Nephron (organoid): Measurements from ENCODE around the gene AQR.

Experiments
- H3K27ac Mint-ChIP-seq, 3 experiments: 2 replicates each; pipeline ENCODE4 v1.8.0; 2020; ENCODE audit warnings: mixed read lengths in 3 of 3, mild to moderate bottlenecking in 2 of 3, moderate library complexity in 1 of 3
- H3K27me3 Mint-ChIP-seq: 2 replicates; pipeline ENCODE4 v1.8.0; 2021; ENCODE audit warnings: low read depth, mild to moderate bottlenecking, moderate library complexity, mixed read lengths
- H3K36me3 Mint-ChIP-seq: 2 replicates; pipeline ENCODE4 v1.8.0; 2020; ENCODE audit warnings: low read depth, mixed read lengths
- H3K4me1 Mint-ChIP-seq: 2 replicates; pipeline ENCODE4 v1.8.0; 2020; ENCODE audit warnings: mixed read lengths
- H3K4me3 Mint-ChIP-seq, 3 experiments: 2 replicates each; pipeline ENCODE4 v1.8.0; 2020; ENCODE audit warnings: mild to moderate bottlenecking in 3 of 3, mixed read lengths in 3 of 3, moderate library complexity in 2 of 3
- H3K9me3 Mint-ChIP-seq: 2 replicates; pipeline ENCODE4 v1.8.0; 2020; ENCODE audit warnings: mixed read lengths
- TF ChIP-seq, protein P1 (sequence below), 3 experiments: fragments of 200-600 bp; sonication (generic); IDR thresholded peaks; one replicate each; pipeline ENCODE4 v1.5.0; 2021; ENCODE audit warnings: antibody characterized with exemption in 3 of 3; ENCODE audit not compliant: unreplicated experiment in 3 of 3

The AQR gene

DNA sequence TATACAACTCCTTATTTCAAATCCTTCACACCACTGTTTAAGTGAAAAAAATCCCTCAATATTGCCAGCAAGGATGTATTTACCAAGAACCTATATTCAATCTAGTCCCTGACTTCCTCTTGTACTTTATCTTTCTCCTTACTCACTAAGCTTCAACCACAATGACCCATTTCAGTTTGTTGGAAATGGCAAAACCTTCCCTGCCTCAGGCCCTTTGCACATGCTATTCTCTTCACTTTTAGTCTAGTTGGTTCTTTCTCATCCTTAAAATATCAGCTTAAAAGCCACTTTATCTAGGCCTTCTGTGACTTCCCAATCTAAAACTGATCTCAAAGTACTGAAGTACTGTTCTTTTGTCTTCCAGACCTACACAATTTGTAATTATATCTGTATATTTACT, 92.9 kb downstream of the AQR start:
- no peaks in the 10 kb centered on the region for H3K9me3 Mint-ChIP-seq
- no peaks in the 10 kb centered on the region for H3K4me1 Mint-ChIP-seq
- no peak overlapping the region for H3K27ac Mint-ChIP-seq
- peaks cover 76% of the 10 kb centered on the region for H3K36me3 Mint-ChIP-seq
- no peaks in the 10 kb centered on the region for H3K27me3 Mint-ChIP-seq
- no peak overlapping the region for H3K4me3 Mint-ChIP-seq
- TF ChIP-seq, protein P1, sequence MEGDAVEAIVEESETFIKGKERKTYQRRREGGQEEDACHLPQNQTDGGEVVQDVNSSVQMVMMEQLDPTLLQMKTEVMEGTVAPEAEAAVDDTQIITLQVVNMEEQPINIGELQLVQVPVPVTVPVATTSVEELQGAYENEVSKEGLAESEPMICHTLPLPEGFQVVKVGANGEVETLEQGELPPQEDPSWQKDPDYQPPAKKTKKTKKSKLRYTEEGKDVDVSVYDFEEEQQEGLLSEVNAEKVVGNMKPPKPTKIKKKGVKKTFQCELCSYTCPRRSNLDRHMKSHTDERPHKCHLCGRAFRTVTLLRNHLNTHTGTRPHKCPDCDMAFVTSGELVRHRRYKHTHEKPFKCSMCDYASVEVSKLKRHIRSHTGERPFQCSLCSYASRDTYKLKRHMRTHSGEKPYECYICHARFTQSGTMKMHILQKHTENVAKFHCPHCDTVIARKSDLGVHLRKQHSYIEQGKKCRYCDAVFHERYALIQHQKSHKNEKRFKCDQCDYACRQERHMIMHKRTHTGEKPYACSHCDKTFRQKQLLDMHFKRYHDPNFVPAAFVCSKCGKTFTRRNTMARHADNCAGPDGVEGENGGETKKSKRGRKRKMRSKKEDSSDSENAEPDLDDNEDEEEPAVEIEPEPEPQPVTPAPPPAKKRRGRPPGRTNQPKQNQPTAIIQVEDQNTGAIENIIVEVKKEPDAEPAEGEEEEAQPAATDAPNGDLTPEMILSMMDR (IDR thresholded peaks at IDR 0.05; ENCODE audit: unreplicated experiment in 3 of 3), result no peak

DNA sequence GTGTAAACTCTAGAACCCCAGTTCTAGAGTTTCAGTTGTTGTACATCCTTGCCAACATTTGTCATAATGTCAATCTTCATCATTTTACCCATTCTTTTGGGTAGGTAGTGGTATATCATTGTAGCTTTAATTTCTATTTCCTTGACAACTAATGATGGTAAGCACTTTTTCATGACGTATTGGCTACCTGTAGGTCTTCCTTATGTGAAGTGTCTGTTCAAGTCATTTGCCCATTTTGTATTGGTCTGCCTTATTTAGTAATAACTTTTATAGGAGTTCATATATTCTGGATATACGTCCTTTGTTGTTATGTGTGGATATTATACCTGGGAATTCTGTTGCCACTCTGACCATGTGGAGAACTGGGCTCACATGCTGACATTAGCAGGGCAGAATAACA, 100.4 kb downstream of the AQR start:
- Mint-ChIP-seq H3K36me3 (peaks cover 82% of the 10 kb centered on the region), H3K27ac (no peak overlapping the region), H3K4me1 (no peaks in the 10 kb centered on the region), H3K27me3 (no peaks in the 10 kb centered on the region), H3K9me3 (peaks cover 18% of the 10 kb centered on the region), H3K4me3 (no peak overlapping the region)
- TF ChIP-seq, protein P1 (IDR thresholded peaks at IDR 0.05; ENCODE audit: unreplicated experiment in 3 of 3), result no peak

DNA sequence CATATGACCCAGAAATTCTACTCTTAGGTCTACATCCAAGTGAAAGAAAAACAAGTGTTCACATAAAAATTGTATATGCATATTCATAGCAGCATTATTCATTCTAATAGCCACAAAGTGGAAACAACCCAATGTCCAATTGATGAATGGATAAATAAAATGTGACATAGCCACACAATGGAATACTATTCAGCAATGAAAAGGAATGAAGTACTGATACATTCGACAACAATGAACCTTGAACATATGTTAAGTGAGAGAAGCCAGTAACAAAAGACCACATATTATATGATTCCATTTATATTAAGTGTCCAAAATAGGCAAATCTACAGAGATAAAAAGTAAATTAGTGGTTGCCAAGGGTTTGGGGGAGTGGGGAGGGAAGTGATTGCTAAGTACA, 104.0 kb downstream of the AQR start:
- H3K27ac Mint-ChIP-seq, result no peak overlapping the region
- H3K4me1 Mint-ChIP-seq, result no peaks in the 10 kb centered on the region
- no peaks in the 10 kb centered on the region for H3K27me3 Mint-ChIP-seq
- H3K9me3 Mint-ChIP-seq, result peaks cover 18% of the 10 kb centered on the region
- H3K4me3 Mint-ChIP-seq, result no peak overlapping the region
- H3K36me3 Mint-ChIP-seq, result peaks cover 76% of the 10 kb centered on the region
- TF ChIP-seq, protein P1 (IDR thresholded peaks at IDR 0.05; ENCODE audit: unreplicated experiment in 3 of 3), result no peak

DNA sequence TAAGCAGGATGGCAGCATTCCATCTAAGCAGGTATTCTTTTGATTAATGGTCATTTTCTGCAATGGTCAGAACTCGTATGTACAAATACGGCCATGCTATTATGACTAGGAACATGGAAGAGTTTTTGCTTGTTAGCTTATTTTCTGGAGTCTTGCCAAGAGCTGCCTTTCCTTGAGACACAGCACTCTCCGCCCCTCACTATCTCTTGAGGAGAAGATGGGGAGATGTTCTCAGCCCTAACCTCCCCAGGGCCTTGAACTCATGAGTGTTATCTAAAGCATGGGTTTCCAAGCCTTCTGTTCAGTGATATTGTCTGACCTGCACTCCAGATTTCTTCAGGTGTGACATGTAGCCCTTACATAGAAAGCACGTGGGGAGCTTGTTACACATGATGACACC, 108.3 kb downstream of the AQR start:
- H3K27ac Mint-ChIP-seq, result no peak overlapping the region
- H3K4me1 Mint-ChIP-seq, result no peaks in the 10 kb centered on the region
- TF ChIP-seq, protein P1 (IDR thresholded peaks at IDR 0.05; ENCODE audit: unreplicated experiment in 3 of 3), result no peak
- no peaks in the 10 kb centered on the region for H3K9me3 Mint-ChIP-seq
- H3K4me3 Mint-ChIP-seq, result no peak overlapping the region
- H3K27me3 Mint-ChIP-seq, result no peaks in the 10 kb centered on the region
- H3K36me3 Mint-ChIP-seq, result peaks cover 69% of the 10 kb centered on the region

DNA sequence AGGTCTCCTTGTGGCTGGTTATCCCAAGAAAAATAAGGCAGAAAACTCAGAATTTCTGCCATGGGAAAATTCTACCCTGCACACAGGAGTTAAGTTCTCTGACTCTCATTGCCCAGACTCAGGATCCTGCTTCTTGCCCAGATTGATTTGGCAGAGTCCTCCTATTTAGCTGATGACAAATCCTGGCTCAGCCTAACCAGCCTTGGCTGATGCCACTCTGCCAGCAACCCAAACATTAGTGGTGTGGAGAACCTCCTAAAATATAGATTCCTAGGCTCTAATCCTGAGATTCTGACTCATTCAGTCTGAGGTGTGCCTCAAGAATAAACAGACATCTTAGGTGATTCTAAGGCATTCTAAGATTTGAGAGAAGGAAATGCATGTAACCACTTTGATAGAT, 113.6 kb downstream of the AQR start:
- Mint-ChIP-seq H3K4me3 (no peak overlapping the region), H3K9me3 (no peaks in the 10 kb centered on the region), H3K27ac (no peak overlapping the region), H3K4me1 (peaks cover 27% of the 10 kb centered on the region), H3K27me3 (no peaks in the 10 kb centered on the region), H3K36me3 (peaks cover 55% of the 10 kb centered on the region)
- TF ChIP-seq, protein P1 (IDR thresholded peaks at IDR 0.05; ENCODE audit: unreplicated experiment in 3 of 3), result no peak

DNA sequence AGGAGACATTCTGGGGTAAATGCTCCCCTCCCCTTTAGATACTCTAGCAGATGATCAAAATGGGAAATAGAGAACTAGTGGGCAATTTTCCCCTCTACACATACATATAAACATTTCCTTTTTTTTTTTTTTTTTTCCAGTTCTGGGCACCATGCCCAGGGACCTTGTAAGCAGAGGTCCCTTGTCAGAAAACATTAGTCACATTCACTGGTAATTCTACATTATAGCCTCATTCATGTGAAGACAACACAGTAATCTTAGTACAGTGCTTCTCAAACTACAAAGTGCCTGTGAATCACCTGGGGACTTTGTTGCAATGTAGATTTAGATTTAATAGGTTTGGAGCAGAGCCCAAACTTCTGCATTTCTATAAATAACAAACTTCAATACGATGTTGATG, 114.1 kb downstream of the AQR start:
- TF ChIP-seq, protein P1 (IDR thresholded peaks at IDR 0.05; ENCODE audit: unreplicated experiment in 3 of 3), result no peak
- no peak overlapping the region for H3K4me3 Mint-ChIP-seq
- peaks cover 27% of the 10 kb centered on the region for H3K4me1 Mint-ChIP-seq
- H3K9me3 Mint-ChIP-seq, result no peaks in the 10 kb centered on the region
- H3K27me3 Mint-ChIP-seq, result no peaks in the 10 kb centered on the region
- no peak overlapping the region for H3K27ac Mint-ChIP-seq
- H3K36me3 Mint-ChIP-seq, result peaks cover 55% of the 10 kb centered on the region
